Ovary (tissue), 3 donors: ENCODE measurements around the gene LUC7L2.
"Not testable (repeated sequence)": the region's sequence is repeated elsewhere in the genome, so short reads cannot be mapped to it uniquely, and the experiment has no call there.

Experiments
- EP300 ChIP-seq: sonication (generic); formaldehyde crosslinking; IDR thresholded peaks from one replicate; pipeline ENCODE4 v1.6.1; 2017; ENCODE audit warnings: antibody characterized with exemption
- POLR2A ChIP-seq: fragments of 450-650 bp; IDR thresholded peaks from one replicate; pipeline ENCODE4 v1.6.1; 2017; ENCODE audit warnings: antibody characterized with exemption, mild to moderate bottlenecking, moderate library complexity
- TF ChIP-seq, protein P1 (sequence below), 3 donors: fragments of 450-650 bp in 2 of 3; fragments of 200-600 bp in 1 of 3; IDR thresholded peaks; one replicate each; pipeline versions ENCODE4 v1.5.1 to v1.8.0; 2016 to 2022; ENCODE audit warnings: antibody characterized with exemption in 3 of 3, mild to moderate bottlenecking in 1 of 3
- donor health status: DM: no; HTN: no; CAD: no.

DNA sequence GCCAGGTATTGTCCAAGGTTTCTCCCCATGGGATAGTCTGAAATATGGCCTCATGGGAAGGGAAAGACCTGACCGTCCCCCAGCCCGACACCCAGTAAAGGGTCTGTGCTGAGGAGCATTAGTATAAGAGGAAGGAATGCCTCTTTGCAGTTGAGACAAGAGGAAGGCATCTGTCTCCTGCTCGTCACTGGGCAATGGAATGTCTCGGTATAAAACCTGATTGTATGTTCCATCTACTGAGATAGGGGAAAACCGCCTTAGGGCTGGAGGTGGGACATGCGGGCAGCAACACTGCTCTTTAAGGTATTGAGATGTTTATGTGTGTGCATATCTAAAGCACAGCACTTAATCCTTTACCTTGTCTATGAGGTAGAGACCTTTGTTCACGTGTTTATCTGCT, 108.0 kb downstream of the LUC7L2 start:
- TF ChIP-seq POLR2A, EP300: not testable (repeated sequence)
- TF ChIP-seq, protein P1, sequence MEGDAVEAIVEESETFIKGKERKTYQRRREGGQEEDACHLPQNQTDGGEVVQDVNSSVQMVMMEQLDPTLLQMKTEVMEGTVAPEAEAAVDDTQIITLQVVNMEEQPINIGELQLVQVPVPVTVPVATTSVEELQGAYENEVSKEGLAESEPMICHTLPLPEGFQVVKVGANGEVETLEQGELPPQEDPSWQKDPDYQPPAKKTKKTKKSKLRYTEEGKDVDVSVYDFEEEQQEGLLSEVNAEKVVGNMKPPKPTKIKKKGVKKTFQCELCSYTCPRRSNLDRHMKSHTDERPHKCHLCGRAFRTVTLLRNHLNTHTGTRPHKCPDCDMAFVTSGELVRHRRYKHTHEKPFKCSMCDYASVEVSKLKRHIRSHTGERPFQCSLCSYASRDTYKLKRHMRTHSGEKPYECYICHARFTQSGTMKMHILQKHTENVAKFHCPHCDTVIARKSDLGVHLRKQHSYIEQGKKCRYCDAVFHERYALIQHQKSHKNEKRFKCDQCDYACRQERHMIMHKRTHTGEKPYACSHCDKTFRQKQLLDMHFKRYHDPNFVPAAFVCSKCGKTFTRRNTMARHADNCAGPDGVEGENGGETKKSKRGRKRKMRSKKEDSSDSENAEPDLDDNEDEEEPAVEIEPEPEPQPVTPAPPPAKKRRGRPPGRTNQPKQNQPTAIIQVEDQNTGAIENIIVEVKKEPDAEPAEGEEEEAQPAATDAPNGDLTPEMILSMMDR (IDR thresholded peaks at IDR 0.05), result not testable (repeated sequence)
